ENCODE measurements around the gene SMG9. TPM values are rescaled to one million over a fixed set of nuclear protein-coding genes. Genes with fewer than 3 reads are reported as not detected.
A peak's percentile ranks its signal among the peaks of the same experiment; 100 is the strongest.

The SMG9 gene
- total RNA-seq: 10 to 100 TPM in 3 of 4 donors, 1 to 10 TPM in 1; 7.5 to 25.6 (median 22.3) TPM

GRCh38 chr19:43754503-43755255 lies at the start of gene SMG9:
Gene SMG9, minus strand, starts transcription at chr19:43754962. Its CDS starts 4,221 bp downstream, at chr19:43750741.
- Histone ChIP-seq H3K4me3 (peak within 1 kb of the TSS; percentile 73 to 86 (median 76)), H3K4me1 (peaks cover 18 to 41% (median 34%) of the 10 kb centered on the region in 4 donors), H3K36me3 (peaks cover 0 to 23% (median 17%) of the 10 kb centered on the region in 4 donors), H3K27me3 (no peaks in the 10 kb centered on the region), H3K27ac (replicated peaks in 1 of 4) (peak within 1 kb of the TSS; percentile 98 to 99 (median 99)), H3K9me3 (no peaks in the 10 kb centered on the region)
- under 1% methylated on average over 38 of the region's 79 CpGs for WGBS
- TF ChIP-seq EP300 (IDR thresholded peaks at IDR 0.05): no peak
- TF ChIP-seq CTCF (IDR thresholded peaks at IDR 0.05): peak in 1 of 3 experiments; percentile 13
- peak; percentile 95 for TF ChIP-seq POLR2AphosphoS5 (IDR thresholded peaks at IDR 0.05)
- TF ChIP-seq POLR2A (IDR thresholded peaks at IDR 0.05; ENCODE audit: low read depth): peak; percentile 43
- intact Hi-C loops (cut with DNase I): no loop called here
- peak; percentile 98 for DNase-seq (ENCODE audit: extremely low spot score)

- H3K4me1 ChIP-seq: peaks cover 0 to 16% (median 5%) of the 10 kb centered on the region in 4 donors
- intact Hi-C loops (cut with DNase I): no loop called here
- no peak for TF ChIP-seq POLR2A (IDR thresholded peaks at IDR 0.05; ENCODE audit: low read depth)
- TF ChIP-seq EP300 (IDR thresholded peaks at IDR 0.05): no peak
- no peak for TF ChIP-seq POLR2AphosphoS5 (IDR thresholded peaks at IDR 0.05)
- TF ChIP-seq CTCF (IDR thresholded peaks at IDR 0.05): no peak
- peak overlapping the region in 1 of 4 donors; percentile 20 for H3K4me3 ChIP-seq
- 31% methylated on average over 2 of the region's 2 CpGs for WGBS
- no peaks in the 10 kb centered on the region for H3K9me3 ChIP-seq
- no peak for DNase-seq (ENCODE audit: extremely low spot score)
- H3K27ac ChIP-seq (replicated peaks in 1 of 4): no peak overlapping the region
- no peaks in the 10 kb centered on the region for H3K36me3 ChIP-seq
- peaks cover 0 to 20% (median 0%) of the 10 kb centered on the region in 4 donors for H3K27me3 ChIP-seq
Measured at GRCh38 chr19:43804432-43804831, 49.7 kb upstream of the SMG9 start.

GRCh38 chr19:43802216-43802951 lies 47.6 kb upstream of the SMG9 start, which contains the start of gene LYPD5:
Gene LYPD5, minus strand, starts transcription at chr19:43802447. Its CDS starts 67 bp downstream, at chr19:43802380.
- TF ChIP-seq POLR2AphosphoS5 (IDR thresholded peaks at IDR 0.05): no peak
- no peak for TF ChIP-seq POLR2A (IDR thresholded peaks at IDR 0.05; ENCODE audit: low read depth)
- no peak for TF ChIP-seq EP300 (IDR thresholded peaks at IDR 0.05)
- no peak for TF ChIP-seq CTCF (IDR thresholded peaks at IDR 0.05)
- peaks cover 0 to under 1% (median 0%) of the 10 kb centered on the region in 4 donors for H3K36me3 ChIP-seq
- H3K4me3 ChIP-seq: no peak within 1 kb of the TSS

GRCh38 chr19:43799502-43800142 lies 44.9 kb upstream of the SMG9 start:
- Histone ChIP-seq H3K27ac (replicated peaks in 1 of 4) (peak overlapping the region in 1 of 4 donors; percentile 30), H3K27me3 (peaks cover 0 to 67% (median 9%) of the 10 kb centered on the region in 4 donors), H3K4me1 (peaks cover 6 to 20% (median 14%) of the 10 kb centered on the region in 4 donors), H3K36me3 (peaks cover 0 to 4% (median 0%) of the 10 kb centered on the region in 4 donors), H3K9me3 (no peaks in the 10 kb centered on the region), H3K4me3 (peak overlapping the region in 3 of 4 donors; percentile 45 to 54 (median 47))
- 73% methylated on average over 6 of the region's 6 CpGs for WGBS
- intact Hi-C loops (cut with DNase I): no loop called here
- TF ChIP-seq POLR2A (IDR thresholded peaks at IDR 0.05; ENCODE audit: low read depth): no peak
- no peak for TF ChIP-seq CTCF (IDR thresholded peaks at IDR 0.05)
- TF ChIP-seq POLR2AphosphoS5 (IDR thresholded peaks at IDR 0.05): peak in 1 of 2 donors; percentile 34
- TF ChIP-seq EP300 (IDR thresholded peaks at IDR 0.05): no peak
- no peak for DNase-seq (ENCODE audit: extremely low spot score)

More at GRCh38 chr19:43802216-43802951, 47.6 kb upstream of the SMG9 start, which contains the start of gene LYPD5:
- H3K9me3 ChIP-seq: no peaks in the 10 kb centered on the region
- WGBS: 55% methylated on average over 11 of the region's 12 CpGs
- peaks cover 6 to 20% (median 14%) of the 10 kb centered on the region in 4 donors for H3K4me1 ChIP-seq
- no peak for DNase-seq (ENCODE audit: extremely low spot score)
- intact Hi-C loops (cut with DNase I): no loop called here
- peaks cover 0 to 39% (median 4%) of the 10 kb centered on the region in 4 donors for H3K27me3 ChIP-seq
- H3K27ac ChIP-seq (replicated peaks in 1 of 4): no peak within 1 kb of the TSS
